GM19328 (cell line): ENCODE data around the gene ZBTB5.
"Not testable (repeated sequence)": the region's sequence is repeated elsewhere in the genome, so short reads cannot be mapped to it uniquely, and the experiment has no call there.

Experiments
- ATAC-seq: cut with Tn5 transposase; IDR thresholded peaks from one replicate; pipeline ENCODE4 v1.9.1; 2021; ENCODE audit warnings: mild to moderate bottlenecking, moderate library complexity; ENCODE audit not compliant: unreplicated experiment

Gene ZBTB5

GRCh38 chr9:37452611-37453010, 12.6 kb downstream of the ZBTB5 start:
- no peak for ATAC-seq

- no peak for ATAC-seq
These were observed 13.6 kb downstream of the ZBTB5 start for GRCh38 chr9:37451628-37452027.

- ATAC-seq = no peak
These were observed 15.2 kb downstream of the ZBTB5 start for GRCh38 chr9:37449862-37450632.

- ATAC-seq = no peak
These were observed 18.1 kb downstream of the ZBTB5 start for GRCh38 chr9:37447111-37447510.

GRCh38 chr9:37446401-37446800, 18.8 kb downstream of the ZBTB5 start:
- ATAC-seq = no peak

- no peak for ATAC-seq
These were observed 19.4 kb downstream of the ZBTB5 start for GRCh38 chr9:37445832-37446231.

GRCh38 chr9:37444890-37445289, 20.4 kb downstream of the ZBTB5 start:
- ATAC-seq = no peak

GRCh38 chr9:37443566-37443965, 21.7 kb downstream of the ZBTB5 start:
- no peak for ATAC-seq

- no peak for ATAC-seq
These were observed 22.7 kb downstream of the ZBTB5 start for GRCh38 chr9:37442556-37442955.

GRCh38 chr9:37441776-37442370, 23.4 kb downstream of the ZBTB5 start:
- ATAC-seq = no peak

- ATAC-seq = no peak
These were observed 26.9 kb downstream of the ZBTB5 start for GRCh38 chr9:37438359-37438758.

GRCh38 chr9:37437621-37438020, 27.6 kb downstream of the ZBTB5 start:
- ATAC-seq = no peak

- no peak for ATAC-seq
These were observed 28.2 kb downstream of the ZBTB5 start for GRCh38 chr9:37437010-37437409.

GRCh38 chr9:37436540-37436939, 28.7 kb downstream of the ZBTB5 start:
- ATAC-seq = no peak

GRCh38 chr9:37433867-37434371, 31.3 kb downstream of the ZBTB5 start:
- no peak for ATAC-seq

- ATAC-seq = no peak
These were observed 33.2 kb downstream of the ZBTB5 start for GRCh38 chr9:37432020-37432419.

GRCh38 chr9:37430841-37431597, 34.2 kb downstream of the ZBTB5 start:
- ATAC-seq = no peak

- ATAC-seq = no peak
These were observed 35.6 kb downstream of the ZBTB5 start for GRCh38 chr9:37429441-37430285.

GRCh38 chr9:37428345-37428744, 36.9 kb downstream of the ZBTB5 start:
- ATAC-seq = no peak

GRCh38 chr9:37426846-37427245, 38.4 kb downstream of the ZBTB5 start:
- no peak for ATAC-seq

GRCh38 chr9:37426431-37426830, 38.8 kb downstream of the ZBTB5 start:
- not testable (repeated sequence) for ATAC-seq
